Colonic mucosa (tissue), 4 donors: ENCODE data around the gene PHKA1. TPM values are rescaled to one million over a fixed set of nuclear protein-coding genes. Genes with fewer than 3 reads are reported as not detected.
"Not testable (repeated sequence)": the region's sequence is repeated elsewhere in the genome, so short reads cannot be mapped to it uniquely, and the experiment has no call there.

Experiments used
- DNase-seq: peaks from one replicate; pipeline ENCODE4 v3.0.0-alpha.2; 2020
- H3K27ac ChIP-seq: fragments of 200-600 bp; one replicate; pipeline ENCODE4 v1.8.0; 2021
- H3K27me3 ChIP-seq: fragments of 200-600 bp; one replicate; pipeline ENCODE4 v1.8.0; 2021
- H3K36me3 ChIP-seq: fragments of 200-600 bp; one replicate; pipeline ENCODE4 v1.8.0; 2021
- H3K4me1 ChIP-seq: fragments of 200-600 bp; one replicate; pipeline ENCODE4 v1.8.0; 2021; ENCODE audit warnings: mild to moderate bottlenecking
- H3K4me3 ChIP-seq: fragments of 200-600 bp; one replicate; pipeline ENCODE4 v1.8.0; 2021
- H3K9ac ChIP-seq, 2 donors: one replicate each; pipeline ENCODE4 v1.7.0; 2013; ENCODE audit warnings: control low read depth in 2 of 2, low read depth in 2 of 2, low read length in 2 of 2
- H3K9me3 ChIP-seq: fragments of 200-600 bp; one replicate; pipeline ENCODE4 v1.8.0; 2021
- intact Hi-C: fragments of 100-400 bp; cut with DNase I; formaldehyde crosslinking; loops from one replicate; pipeline ENCODE4 v1.14.1; 2022
- total RNA-seq, 2 donors: library from RNA; stranded (reverse); fragmentation: NEBNext Ultra II Directional in 1 of 2; extraction: Animal tissue kit (Norgen Biotek cat#: 25700) in 1 of 2; gene quantifications; one replicate each; pipeline ENCODE4 v1.2.1, GENCODE V29; 2021
- TF ChIP-seq, protein P1 (sequence below): fragments of 200-600 bp; IDR thresholded peaks from one replicate; pipeline ENCODE4 v1.8.0; 2022; ENCODE audit warnings: antibody characterized with exemption, mild to moderate bottlenecking
- donor health status: healthy.
- donor health status: DM: no; HTN: no; CAD: no.
- donor health status: DM: no; HTN: no; CAD: no.

The PHKA1 gene
- total RNA-seq = 1 to 10 TPM; 4.2 to 4.7 TPM

DNA sequence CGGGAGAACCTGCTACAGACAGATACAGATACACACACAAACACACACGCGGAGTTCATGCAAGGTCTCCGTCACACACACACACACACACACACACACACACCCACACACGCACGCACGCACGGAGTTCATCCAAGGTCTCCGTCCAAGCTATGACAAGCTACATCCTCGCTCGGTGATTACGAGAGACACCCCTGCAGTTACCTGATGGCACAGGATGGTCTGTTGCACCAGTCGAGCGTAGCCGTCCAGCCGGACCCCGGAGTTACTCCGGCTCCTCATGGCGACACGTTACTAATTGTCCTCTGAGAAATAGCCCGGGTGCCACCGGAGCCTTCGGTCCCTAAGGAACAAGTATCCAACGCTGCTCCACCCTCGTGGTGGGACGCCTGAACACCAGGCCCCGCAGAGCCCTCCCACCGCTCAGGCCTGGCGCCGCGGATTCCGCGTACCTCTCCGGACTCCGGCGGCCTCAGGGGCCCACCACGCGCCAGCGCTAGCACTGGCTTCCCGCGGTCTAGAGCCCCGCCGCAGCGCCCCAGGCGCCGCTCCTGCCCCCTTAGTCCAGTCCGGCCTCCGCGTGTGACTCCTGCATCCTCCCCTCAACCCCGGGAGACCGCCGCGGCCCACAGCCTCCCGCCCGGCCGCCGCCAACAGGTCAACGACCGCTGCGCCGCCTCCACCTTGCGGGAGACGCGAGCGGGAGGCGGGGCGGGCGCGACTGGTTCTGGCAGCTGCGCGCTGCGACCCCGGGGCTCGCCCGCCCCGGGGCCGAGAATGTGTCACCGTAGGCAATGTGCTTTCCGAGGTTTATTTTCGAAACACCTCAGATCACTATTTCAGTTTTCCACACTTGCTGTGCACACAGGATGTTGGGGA is at the start of gene PHKA1:
TSS of gene PHKA1 (minus strand) at position 708 of the 879 bp plus-strand sequence. CDS start at position 282, 426 bp downstream.
- Histone ChIP-seq H3K27ac (peak within 1 kb of the TSS; percentile 57), H3K4me3 (peak within 1 kb of the TSS; percentile 48)
- H3K36me3 ChIP-seq = not testable (repeated sequence)

DNA sequence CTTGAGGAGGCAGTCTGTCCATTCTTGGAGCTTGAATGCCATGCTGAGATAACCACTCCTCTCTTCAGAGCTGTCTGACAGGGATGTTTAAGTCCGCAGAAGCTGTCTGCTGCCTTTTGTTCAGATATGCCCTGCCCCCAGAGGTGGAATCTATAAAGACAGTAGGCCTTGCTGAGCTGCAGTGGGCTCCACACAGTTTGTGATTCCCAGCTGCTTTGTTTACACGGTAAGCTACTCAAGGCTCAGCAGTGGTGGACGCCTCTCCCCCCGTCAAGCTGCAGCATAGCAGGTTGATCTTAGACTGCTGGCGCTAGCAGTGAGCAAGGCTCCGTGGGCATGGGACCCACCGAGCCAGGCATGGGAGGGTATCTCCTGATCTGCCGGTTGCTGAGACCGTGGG is 46.3 kb upstream of the PHKA1 start:
- H3K9me3 ChIP-seq, H3K4me1 ChIP-seq, H3K36me3 ChIP-seq, H3K9ac ChIP-seq, intact Hi-C loops, H3K27ac ChIP-seq, H3K4me3 ChIP-seq, DNase-seq, H3K27me3 ChIP-seq: not testable (repeated sequence)

More for the DNA sequence above, at the start of gene PHKA1:
- intact Hi-C loops, H3K4me1 ChIP-seq, H3K27me3 ChIP-seq, H3K9me3 ChIP-seq: not testable (repeated sequence)
- DNase-seq = peak; percentile 45
- peak within 1 kb of the TSS; percentile 34 to 56 for H3K9ac ChIP-seq

DNA sequence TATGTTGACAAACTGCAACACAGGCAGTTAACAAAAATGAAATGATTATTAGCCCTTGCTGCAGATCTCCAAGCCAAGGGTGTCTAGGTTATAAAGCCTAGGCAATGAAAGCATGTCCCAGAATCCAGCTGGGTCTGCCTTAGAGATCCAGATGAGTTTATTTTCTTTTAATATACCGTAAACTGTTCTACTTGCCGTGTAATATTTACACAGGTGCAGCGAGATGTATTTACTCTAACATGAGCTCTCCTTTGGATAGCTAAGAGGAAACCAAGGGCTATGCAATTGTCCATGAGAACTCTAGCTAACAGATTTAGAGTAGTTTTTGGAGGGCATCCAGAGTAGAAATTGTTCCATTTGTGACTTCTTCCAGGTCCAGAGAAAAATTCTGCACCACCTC is 34.4 kb upstream of the PHKA1 start:
- intact Hi-C loops, H3K4me1 ChIP-seq, H3K36me3 ChIP-seq, H3K9me3 ChIP-seq, DNase-seq, H3K9ac ChIP-seq, H3K27ac ChIP-seq, H3K27me3 ChIP-seq, H3K4me3 ChIP-seq: not testable (repeated sequence)

DNA sequence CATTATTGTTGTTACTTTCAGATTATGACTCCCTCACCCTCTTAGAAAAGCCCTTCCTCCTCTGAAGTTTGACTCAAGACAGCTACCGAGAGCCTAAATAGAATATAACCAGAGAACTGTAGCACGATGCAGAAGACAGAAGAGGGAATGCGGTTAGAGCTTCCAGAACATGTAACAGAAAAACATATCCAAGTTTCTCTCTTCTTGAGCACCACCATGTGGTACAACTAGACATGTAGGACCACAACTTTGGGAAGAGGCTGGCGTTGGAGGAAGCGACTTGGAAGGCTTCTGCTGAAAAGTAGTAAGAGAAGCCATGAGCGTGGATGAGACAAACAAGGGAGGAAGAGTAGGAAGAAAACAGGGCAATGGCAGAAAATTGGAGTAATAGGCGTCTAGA is 31.4 kb upstream of the PHKA1 start:
- H3K9ac ChIP-seq, H3K4me3 ChIP-seq, H3K27me3 ChIP-seq, DNase-seq, H3K4me1 ChIP-seq, intact Hi-C loops, H3K27ac ChIP-seq, H3K36me3 ChIP-seq, H3K9me3 ChIP-seq: not testable (repeated sequence)

DNA sequence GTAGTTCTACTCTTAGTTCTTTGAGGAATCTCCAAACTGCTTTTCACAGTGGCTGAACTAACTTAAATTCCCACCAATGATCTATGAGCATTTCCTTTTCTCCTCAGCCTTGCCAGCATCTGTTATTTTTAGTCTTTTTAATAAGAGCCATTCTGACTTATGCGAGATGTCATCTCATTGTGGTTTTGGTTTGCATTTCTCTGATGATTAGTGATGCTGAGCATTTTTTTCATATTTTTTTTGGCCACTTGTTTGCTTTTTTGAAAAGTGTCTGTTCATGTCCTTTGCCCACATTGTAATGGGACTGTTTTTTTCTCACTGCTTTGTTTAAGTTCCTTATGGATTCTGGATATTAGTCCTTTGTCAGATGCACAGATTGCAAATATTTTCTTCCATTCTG is 21.5 kb upstream of the PHKA1 start:
- no peak overlapping the region for H3K9ac ChIP-seq
- H3K4me3 ChIP-seq = no peak overlapping the region
- no peak overlapping the region for H3K27ac ChIP-seq
- H3K4me1 ChIP-seq = no peaks in the 10 kb centered on the region
- no peaks in the 10 kb centered on the region for H3K9me3 ChIP-seq
- no peaks in the 10 kb centered on the region for H3K36me3 ChIP-seq
- intact Hi-C loops = no loop called here
- DNase-seq = no peak
- H3K27me3 ChIP-seq = no peaks in the 10 kb centered on the region
- TF ChIP-seq, protein P1, sequence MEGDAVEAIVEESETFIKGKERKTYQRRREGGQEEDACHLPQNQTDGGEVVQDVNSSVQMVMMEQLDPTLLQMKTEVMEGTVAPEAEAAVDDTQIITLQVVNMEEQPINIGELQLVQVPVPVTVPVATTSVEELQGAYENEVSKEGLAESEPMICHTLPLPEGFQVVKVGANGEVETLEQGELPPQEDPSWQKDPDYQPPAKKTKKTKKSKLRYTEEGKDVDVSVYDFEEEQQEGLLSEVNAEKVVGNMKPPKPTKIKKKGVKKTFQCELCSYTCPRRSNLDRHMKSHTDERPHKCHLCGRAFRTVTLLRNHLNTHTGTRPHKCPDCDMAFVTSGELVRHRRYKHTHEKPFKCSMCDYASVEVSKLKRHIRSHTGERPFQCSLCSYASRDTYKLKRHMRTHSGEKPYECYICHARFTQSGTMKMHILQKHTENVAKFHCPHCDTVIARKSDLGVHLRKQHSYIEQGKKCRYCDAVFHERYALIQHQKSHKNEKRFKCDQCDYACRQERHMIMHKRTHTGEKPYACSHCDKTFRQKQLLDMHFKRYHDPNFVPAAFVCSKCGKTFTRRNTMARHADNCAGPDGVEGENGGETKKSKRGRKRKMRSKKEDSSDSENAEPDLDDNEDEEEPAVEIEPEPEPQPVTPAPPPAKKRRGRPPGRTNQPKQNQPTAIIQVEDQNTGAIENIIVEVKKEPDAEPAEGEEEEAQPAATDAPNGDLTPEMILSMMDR = no peak

DNA sequence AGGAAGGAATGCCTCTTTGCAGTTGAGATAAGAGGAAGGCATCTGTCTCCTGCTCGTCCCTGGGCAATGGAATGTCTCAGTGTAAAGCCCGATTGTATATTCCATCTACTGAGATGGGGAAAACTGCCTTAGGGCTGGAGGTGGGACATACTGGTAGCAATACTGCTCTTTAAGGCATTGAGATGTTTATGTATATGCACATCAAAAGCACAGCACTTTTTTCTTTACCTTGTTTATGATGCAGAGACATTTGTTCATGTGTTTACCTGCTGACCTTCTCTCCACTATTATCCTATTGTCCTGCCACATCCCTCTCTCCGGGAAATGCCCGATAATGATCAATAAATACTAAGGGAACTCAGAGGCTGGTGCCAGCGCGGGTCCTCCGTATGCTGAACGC is 19.5 kb upstream of the PHKA1 start:
- H3K9ac ChIP-seq, H3K27me3 ChIP-seq, H3K9me3 ChIP-seq, DNase-seq, H3K27ac ChIP-seq, H3K4me3 ChIP-seq, H3K36me3 ChIP-seq, intact Hi-C loops, H3K4me1 ChIP-seq: not testable (repeated sequence)

DNA sequence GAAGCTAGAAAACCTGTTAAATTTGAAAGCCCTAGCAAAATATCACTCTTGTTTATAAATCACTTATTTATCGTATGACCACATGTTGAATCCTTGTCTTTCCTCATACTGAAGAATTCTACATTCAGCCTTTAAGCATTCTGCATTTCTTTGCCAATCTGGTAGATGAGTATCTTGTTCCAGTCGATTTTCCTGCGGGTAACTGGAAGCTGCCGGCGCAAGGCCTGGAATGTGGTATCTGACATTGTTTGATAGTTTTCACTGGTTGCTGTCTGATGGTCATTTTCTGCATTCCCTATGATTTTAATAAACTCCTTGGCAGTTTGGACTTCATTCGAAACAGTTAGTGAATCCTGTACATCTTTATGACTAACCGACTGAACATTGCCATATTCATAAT is 13.7 kb upstream of the PHKA1 start:
- Histone ChIP-seq H3K4me3 (no peak overlapping the region), H3K9ac (no peak overlapping the region), H3K27ac (no peak overlapping the region), H3K4me1 (no peaks in the 10 kb centered on the region), H3K9me3 (no peaks in the 10 kb centered on the region), H3K36me3 (no peaks in the 10 kb centered on the region), H3K27me3 (no peaks in the 10 kb centered on the region)
- no peak for DNase-seq
- intact Hi-C loops = no loop called here
- TF ChIP-seq, protein P1 = no peak

DNA sequence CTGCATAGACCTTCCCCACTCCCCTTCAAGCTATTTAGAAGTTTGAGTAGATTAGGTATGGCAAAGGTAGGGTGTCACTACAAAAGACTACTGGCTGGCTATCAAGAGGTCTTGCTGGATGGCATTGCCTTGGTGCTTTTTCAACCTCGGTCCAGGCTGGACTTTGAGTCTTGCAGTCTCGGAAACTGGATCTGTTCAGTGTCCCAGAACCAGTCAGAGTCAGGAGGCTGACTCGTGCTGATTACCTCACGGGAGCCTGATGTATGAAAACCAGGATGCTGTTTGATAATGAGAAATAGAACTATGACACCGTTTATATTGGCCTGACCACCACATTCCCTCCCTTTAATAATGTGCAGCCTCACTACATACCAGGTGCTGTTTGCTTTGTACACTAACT is 2.7 kb upstream of the PHKA1 start:
- no peak overlapping the region for H3K27ac ChIP-seq
- H3K4me3 ChIP-seq = no peak overlapping the region
- H3K9ac ChIP-seq = no peak overlapping the region
- intact Hi-C loops = no loop called here
- DNase-seq = no peak
- no peaks in the 10 kb centered on the region for H3K27me3 ChIP-seq
- TF ChIP-seq, protein P1 = no peak
- H3K4me1 ChIP-seq = no peaks in the 10 kb centered on the region
- no peaks in the 10 kb centered on the region for H3K9me3 ChIP-seq
- H3K36me3 ChIP-seq = no peaks in the 10 kb centered on the region
